GM19025 (cell line): ENCODE measurements around the gene CCDC195.
A peak's percentile ranks its signal among the peaks of the same experiment; 100 is the strongest.

Source experiments
- ATAC-seq: cut with Tn5 transposase; IDR thresholded peaks from one replicate; pipeline ENCODE4 v1.9.1; 2021; ENCODE audit warnings: mild to moderate bottlenecking, low read depth, moderate library complexity; ENCODE audit not compliant: unreplicated experiment

Gene CCDC195

GRCh38 chr2:224716201-224716600, at the start of gene CCDC195:
TSS of gene CCDC195 (minus strand) at chr2:224716365. CDS start at chr2:224716365, 0 bp downstream.
- ATAC-seq: no peak

DNA sequence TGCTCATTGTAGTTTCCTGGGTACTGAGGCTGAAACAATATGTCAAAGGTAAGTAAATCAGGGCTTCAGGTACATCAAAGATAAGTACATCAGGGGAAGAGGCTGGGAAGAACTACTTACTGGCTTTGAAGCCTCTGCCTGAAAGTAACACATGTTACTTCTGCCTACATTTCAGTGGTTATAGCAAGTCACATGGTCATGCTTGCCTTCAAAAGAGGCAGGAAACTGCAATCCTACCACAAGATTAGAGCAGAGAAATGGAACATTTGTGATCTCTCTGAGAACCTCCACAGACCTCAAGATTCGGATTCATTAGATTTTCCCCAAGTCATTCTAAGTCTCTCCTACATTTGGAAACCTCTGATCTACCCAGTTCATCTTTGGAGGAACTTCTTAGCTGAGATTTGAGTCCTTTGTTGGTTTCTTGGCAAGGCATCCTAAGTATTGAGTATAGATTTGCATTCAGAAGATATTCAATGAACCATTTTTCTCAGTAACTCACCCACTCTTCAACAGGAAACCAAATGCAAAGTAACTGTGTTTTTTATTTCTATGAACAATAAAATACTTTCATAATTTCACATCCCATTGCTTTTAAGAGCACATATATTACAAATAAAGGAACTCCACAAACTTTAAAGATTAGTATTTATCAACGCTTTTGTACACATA, 48.5 kb upstream of the CCDC195 start:
- peak; percentile 66 for ATAC-seq

DNA sequence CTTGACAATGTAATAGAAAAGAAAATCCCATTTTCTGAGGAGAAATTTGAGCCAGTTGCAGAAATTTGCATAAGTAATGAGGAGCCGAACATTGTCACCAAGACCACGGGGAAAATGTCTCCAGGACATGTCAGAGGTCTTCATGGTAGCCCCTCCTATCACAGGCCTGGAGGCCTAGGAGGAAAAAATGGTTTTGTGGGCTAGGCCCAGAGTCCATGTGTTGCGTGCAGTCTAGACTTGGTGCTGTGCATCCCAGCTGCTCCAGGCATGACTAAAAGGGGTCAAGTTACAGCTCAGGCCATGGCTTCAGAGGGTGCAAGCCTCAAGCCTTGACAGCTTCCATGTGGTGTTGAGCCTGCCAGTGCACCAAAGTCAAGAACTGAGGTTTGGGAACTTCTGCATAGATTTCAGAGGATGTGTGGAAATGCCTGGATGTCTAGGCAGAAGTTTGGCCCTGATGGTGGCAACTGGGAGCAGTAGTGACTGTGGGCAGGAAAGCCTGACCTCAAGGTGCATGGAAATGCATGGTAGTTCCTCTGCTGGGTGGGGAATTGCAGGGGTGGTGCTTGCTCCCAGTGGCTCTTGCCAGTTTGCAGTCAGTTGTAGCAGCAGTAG, 41.9 kb upstream of the CCDC195 start:
- ATAC-seq: no peak

- no peak for ATAC-seq
Measured at GRCh38 chr2:224753743-224754540, 37.8 kb upstream of the CCDC195 start.

GRCh38 chr2:224751996-224752698, 36.0 kb upstream of the CCDC195 start:
- ATAC-seq: no peak

DNA sequence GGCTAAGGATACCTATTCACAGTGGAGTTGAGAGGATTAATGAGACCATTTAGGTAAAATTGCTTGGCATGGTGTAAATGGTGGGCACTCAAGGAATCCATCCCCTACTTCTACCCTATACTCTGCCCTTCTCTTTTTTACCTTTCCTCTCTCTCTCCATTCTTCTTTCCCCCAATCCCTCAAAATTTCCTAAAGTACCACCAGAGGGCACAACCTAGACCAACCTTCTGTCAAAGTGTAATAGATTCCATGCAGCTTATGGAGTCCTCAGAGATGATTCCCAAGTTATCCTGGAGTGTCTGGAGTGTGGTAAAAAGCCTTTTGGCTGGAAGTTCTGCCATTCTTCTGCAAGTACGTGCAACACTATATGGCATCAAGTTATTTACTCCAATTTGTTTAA, 33.0 kb upstream of the CCDC195 start:
- no peak for ATAC-seq

- no peak for ATAC-seq
Measured at GRCh38 chr2:224747765-224748164, 31.6 kb upstream of the CCDC195 start.

- no peak for ATAC-seq
Measured at GRCh38 chr2:224736227-224736626, 20.1 kb upstream of the CCDC195 start.

DNA sequence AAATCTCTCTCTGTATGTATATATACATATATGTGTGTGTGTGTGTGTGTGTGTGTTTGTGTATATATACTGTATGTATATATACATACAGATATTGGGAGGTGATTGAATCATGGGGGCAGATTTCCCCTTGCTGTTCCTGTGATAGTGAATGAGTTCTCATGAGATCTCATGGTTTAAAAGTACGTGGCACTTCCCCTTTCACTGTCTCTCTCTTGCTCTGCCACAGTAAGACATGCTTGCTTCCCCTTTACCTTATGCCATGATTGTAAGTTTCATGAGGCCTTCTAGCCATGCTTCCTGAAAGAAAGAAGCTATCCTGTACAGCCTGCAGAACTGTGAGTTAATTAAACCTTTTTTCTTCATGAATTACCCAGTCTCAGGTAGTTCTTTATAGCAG, 18.8 kb upstream of the CCDC195 start:
- no peak for ATAC-seq

DNA sequence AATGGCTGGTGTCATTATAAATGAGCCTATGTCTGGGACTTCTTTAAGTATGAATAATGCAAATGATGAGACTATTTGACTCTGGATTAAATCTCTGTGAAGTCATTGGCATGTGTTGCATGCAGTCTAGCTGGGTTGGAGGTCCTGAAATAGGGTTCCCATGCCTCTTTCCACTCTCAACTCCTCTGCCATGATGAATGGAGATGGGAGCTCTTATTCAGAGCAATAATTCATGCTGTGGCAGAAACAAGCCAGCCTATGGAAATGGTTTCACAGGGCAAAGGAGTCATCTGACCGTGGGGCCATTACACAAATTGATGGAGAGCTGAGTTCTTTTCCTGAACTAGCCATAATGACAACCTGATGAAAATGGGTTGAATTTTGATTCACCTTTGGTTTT, 15.5 kb upstream of the CCDC195 start:
- ATAC-seq: no peak

DNA sequence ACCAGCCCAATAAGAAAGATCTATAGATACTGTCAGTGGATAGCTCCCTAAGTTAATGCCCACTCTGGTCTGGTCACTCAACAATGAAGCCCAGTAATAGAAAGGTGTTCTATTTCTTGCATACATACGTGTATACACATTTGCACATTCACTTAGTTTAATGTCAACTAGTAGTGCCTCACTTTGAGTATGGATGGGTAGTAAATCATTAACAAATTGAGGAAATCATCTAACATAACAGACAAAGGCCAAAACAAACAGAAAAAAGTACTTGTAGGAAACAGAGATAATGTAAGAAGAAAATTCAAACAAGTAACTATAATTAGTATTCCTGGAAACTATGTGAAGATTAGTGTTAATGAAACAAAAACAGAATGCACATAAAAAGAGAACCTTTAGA, 13.3 kb upstream of the CCDC195 start:
- no peak for ATAC-seq

DNA sequence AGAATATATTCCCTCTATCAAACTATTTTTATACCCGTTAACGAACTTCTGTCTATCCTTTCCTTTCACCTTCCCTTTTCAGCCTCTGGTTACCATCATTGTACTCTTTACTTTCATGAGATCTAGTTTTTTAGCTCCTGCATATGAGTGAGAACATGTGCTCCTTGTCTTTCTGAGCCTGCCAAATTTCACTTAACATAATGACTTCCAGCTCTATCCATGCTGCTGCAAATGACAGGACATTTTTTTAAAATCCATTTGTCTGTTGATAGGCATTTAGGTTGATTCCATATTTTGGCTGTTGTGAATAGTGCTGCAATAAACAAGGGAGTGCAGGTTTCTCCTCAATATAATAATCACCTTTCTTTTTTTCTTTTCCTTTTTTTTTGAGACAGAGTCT, 8.2 kb upstream of the CCDC195 start:
- no peak for ATAC-seq

GRCh38 chr2:224723586-224724217, 7.5 kb upstream of the CCDC195 start:
- no peak for ATAC-seq

- no peak for ATAC-seq
Measured at GRCh38 chr2:224722770-224723169, 6.6 kb upstream of the CCDC195 start.

DNA sequence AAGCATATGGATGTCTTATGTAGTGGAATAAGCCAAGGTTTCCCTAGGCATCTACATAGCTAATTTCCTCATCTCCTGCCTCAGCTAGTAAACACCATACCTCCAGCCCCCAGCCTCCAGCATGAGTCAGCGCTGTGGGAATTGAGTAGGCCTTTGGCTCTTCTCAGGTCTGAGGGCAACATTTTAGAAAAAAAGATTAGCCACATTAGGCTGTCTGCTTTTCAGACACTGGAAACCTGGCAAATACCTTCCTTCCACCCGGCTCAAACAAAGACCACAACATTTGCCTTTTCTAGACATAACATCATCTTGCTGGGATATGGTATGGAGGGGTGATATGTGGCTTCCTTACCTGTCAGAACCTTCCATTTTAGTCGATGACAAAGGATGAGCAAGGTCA, 6.1 kb upstream of the CCDC195 start:
- ATAC-seq: no peak

DNA sequence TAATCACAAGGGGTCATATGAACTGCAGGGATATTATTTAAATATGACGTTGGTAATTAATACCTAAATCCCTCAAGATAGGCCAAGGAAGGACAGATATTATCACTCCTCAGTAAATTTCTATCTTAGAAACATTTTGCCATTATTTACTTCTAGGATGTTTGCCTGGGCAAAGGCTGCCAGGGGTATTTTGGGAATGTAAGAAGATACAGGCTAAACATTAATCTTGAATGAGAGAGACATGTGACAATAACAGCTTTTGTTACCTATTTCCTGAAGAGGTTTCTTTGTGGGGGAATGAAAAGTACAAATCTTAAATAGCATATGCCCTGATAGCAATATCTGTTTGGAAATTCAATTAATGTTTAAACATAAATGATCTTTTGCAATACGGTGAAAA, 756 bp upstream of the CCDC195 start:
- no peak for ATAC-seq

DNA sequence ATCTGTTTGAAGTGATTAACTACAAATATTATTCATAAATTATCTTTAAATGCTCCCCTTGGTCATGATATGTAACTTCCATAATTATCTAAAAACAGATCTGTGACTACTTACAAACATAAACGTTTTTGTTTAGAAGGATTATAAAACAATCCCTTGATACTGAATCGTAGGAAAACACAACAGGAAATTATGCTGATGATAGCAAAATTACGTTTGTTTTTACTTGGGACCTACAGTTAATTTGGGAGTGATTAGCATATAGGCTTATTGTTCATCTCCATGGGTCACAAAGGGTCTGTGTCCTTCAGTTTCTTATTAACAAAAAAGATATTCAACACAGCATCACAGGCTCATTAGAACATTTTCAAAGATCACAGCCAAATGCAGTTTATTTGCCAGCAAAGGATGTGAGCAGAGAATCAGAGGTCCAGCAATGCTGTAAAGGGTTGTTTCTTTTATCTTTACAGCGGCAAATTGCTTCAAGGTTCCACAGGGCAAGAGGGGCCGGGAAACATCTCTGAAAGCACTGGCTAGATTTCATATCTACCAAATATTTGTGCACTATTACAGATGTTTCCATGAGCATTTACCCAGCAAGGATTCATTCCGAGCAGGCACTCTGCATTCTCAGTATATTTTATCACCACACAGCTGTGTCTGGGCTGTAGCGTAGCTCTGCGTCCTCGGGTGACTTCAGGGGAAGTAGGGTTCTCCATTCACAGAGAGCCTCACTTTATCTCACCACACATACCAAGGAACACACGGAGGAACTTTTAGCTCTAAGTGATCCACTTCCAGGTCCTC, 4.1 kb downstream of the CCDC195 start:
- no peak for ATAC-seq

- ATAC-seq: no peak
Measured at GRCh38 chr2:224711381-224711780, 4.8 kb downstream of the CCDC195 start.

DNA sequence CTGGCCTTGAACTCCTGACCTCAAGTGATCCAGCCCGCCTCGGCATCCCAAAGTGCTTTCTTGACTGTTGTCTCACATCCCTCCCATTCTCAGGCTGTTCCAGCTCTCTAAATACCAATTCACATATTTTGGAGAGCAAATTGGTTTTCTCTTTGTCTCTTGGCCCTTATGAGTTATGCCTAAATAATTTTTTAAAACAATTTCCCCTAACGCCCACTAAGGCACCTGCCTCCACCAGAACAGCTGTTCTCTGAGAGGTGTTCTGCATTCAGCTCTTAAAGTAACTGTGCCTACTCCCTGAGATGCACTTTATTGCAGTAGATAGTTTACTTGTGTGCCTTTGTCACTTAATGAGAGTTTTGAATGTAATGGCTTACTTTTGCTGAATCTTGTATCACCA, 6.9 kb downstream of the CCDC195 start:
- ATAC-seq: no peak

GRCh38 chr2:224694502-224694901, 21.7 kb downstream of the CCDC195 start:
- ATAC-seq: no peak
